Measurements from ENCODE around the gene RPL7L1. TPM values are rescaled to one million over a fixed set of nuclear protein-coding genes. Genes with fewer than 3 reads are reported as not detected.
"Not testable (repeated sequence)": the region's sequence is repeated elsewhere in the genome, so short reads cannot be mapped to it uniquely, and the experiment has no call there.

Gene RPL7L1
- polyA plus RNA-seq (ENCODE audit: insufficient read length in 12 of 12): 100 to 1,000 TPM in 1 of 12 donors, 10 to 100 TPM in 11; 51.3 to 224 (median 80.8) TPM
- long read RNA-seq, donor 1, full-length matches to known transcripts: 14 of 14 reads
- long read RNA-seq, donor 1, partial matches to known transcripts: 0 of 14 reads
- long read RNA-seq, donor 1, other reads (novel, unspliced or antisense): 0 of 14 reads
- long read RNA-seq, donor 2, full-length matches to known transcripts: 32 of 41 reads
- long read RNA-seq, donor 2, partial matches to known transcripts: 9 of 41 reads
- long read RNA-seq, donor 2, other reads (novel, unspliced or antisense): 0 of 41 reads
- long read RNA-seq, donor 3, full-length matches to known transcripts: 8 of 8 reads
- long read RNA-seq, donor 3, partial matches to known transcripts: 0 of 8 reads
- long read RNA-seq, donor 3, other reads (novel, unspliced or antisense): 0 of 8 reads
- long read RNA-seq, donor 4, full-length matches to known transcripts: 10 of 10 reads
- long read RNA-seq, donor 4, partial matches to known transcripts: 0 of 10 reads
- long read RNA-seq, donor 4, other reads (novel, unspliced or antisense): 0 of 10 reads
- long read RNA-seq, donor 5, full-length matches to known transcripts: 19 of 24 reads
- long read RNA-seq, donor 5, partial matches to known transcripts: 5 of 24 reads
- long read RNA-seq, donor 5, other reads (novel, unspliced or antisense): 0 of 24 reads
- long read RNA-seq, donor 6, full-length matches to known transcripts: 9 of 9 reads
- long read RNA-seq, donor 6, partial matches to known transcripts: 0 of 9 reads
- long read RNA-seq, donor 6, other reads (novel, unspliced or antisense): 0 of 9 reads
- long read RNA-seq, donor 7, full-length matches to known transcripts: 9 of 9 reads
- long read RNA-seq, donor 7, partial matches to known transcripts: 0 of 9 reads
- long read RNA-seq, donor 7, other reads (novel, unspliced or antisense): 0 of 9 reads
- long read RNA-seq, donor 8, full-length matches to known transcripts: 20 of 20 reads
- long read RNA-seq, donor 8, partial matches to known transcripts: 0 of 20 reads
- long read RNA-seq, donor 8, other reads (novel, unspliced or antisense): 0 of 20 reads
- long read RNA-seq, donor 9, full-length matches to known transcripts: 11 of 11 reads
- long read RNA-seq, donor 9, partial matches to known transcripts: 0 of 11 reads
- long read RNA-seq, donor 9, other reads (novel, unspliced or antisense): 0 of 11 reads
- long read RNA-seq, donor 10, full-length matches to known transcripts: 14 of 74 reads
- long read RNA-seq, donor 10, partial matches to known transcripts: 60 of 74 reads
- long read RNA-seq, donor 10, other reads (novel, unspliced or antisense): 0 of 74 reads
- long read RNA-seq, donor 11, full-length matches to known transcripts: 23 of 23 reads
- long read RNA-seq, donor 11, partial matches to known transcripts: 0 of 23 reads
- long read RNA-seq, donor 11, other reads (novel, unspliced or antisense): 0 of 23 reads

DNA sequence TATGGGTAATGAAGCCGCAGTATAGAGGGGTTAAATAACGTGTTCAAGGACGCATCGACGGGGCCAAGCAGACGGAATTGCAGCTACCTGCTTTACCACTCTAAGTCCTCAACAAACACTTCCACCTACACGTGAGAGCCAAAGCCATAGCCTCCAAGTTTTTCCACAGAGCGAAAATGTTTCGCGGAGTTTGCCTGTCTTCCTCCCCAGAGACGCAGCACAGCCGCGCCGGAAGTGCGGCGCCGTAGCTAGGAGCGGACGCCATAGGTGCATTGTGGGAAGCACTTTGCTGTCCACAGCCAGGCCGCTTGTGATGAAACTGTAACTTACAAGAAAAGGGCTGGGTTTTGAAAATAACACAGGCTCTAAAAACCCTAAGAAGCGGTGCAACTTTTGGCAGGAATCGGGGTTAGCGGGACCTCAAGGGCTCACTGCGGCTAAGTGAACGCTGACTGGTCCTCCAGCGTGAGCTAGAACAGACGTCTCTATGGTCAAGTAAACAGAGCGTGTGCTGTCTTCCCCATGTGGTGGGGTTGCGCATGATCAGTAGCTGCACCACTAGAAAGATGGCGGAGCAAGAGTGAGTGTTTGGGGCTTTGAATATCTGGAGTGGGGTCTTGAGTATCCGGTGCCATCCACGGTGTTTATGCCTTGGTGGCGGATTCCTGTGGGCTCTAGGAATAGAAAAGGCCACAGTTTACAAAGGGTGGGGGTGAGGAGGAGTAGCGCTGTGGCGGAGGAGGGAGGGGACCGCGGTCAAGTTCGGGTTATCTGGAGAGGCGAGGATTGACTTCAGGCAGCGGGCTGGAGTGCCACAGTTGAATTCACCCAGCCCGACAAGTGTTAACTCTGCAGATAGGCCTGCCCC is at the start of gene RPL7L1:
Gene RPL7L1 (plus strand): TSS at position 245 of the 868 bp plus-strand sequence. CDS start 295 bp downstream, at position 540.
- DNase-seq: peak; percentile 91

DNA sequence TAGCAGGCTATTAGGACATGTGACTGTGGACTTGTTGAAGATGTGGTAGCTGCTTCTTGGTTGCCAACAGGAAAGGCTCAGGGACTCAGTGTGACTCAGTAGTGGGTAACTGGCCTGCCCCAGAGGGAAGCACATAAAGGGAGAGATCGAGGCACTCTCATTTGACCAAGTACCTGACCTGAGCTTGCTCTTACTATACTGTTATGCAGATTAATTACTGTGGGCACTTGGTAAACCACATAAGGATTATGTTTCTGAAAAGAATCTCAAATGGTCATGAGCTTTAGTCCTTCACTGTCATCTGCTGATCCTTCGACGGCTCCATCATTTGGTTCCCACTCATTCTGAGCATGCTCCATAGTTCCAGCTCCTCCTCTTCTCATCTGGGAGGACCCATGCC is 48.2 kb upstream of the RPL7L1 start:
- DNase-seq: no peak

DNA sequence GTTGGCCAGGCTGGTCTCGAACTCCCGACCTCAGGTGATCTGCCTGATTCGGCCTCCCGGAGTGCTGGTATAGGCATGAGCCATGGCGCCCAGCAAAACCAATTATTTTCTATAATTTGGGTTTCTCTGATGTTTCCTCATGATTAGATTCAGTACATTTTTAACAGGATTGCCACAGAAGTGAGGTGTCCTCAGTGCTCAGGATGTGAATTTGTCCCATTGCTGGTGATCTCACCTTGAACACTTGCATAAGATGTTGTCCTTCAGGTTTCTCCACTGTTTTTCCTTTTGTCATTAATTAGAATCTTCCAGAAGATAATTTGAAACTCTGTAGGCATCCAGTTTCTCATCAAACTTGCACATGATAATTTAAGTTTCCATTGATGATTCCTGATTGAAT is 45.4 kb upstream of the RPL7L1 start:
- DNase-seq: no peak

DNA sequence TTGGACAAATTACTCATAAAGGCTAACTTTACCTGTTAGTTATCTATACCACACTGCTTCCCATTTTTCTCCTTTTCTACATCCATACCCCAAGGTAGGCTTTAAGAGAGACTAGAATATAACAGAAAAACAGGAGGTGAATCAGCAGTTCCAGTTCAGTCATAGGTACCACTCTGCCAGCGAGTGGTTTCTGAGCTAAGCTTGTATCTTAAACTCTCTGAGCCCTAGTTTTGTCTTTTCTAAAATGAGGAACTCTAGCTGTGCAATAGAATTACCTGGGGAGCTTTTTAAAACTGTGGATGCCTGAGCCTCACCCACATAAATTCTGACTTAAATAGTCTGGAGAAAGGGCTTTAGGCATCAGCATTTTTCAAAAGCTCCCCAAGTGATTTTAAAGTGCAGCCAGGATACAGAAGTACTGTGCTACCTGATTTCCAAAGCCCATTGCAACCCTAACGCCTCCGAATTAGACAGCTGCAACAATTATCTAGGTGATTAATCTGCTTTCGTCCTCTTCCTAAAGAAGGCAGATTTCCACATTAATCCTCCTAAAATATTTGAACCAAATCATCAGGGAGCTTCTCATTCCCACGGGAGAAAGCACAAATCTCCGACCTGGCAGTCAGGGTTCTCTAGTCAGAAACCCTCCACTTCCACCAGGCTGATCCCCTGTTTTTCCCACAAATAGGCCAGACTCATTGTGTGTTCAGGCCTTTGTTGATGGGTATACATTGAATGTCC is 37.4 kb upstream of the RPL7L1 start:
- DNase-seq: no peak

DNA sequence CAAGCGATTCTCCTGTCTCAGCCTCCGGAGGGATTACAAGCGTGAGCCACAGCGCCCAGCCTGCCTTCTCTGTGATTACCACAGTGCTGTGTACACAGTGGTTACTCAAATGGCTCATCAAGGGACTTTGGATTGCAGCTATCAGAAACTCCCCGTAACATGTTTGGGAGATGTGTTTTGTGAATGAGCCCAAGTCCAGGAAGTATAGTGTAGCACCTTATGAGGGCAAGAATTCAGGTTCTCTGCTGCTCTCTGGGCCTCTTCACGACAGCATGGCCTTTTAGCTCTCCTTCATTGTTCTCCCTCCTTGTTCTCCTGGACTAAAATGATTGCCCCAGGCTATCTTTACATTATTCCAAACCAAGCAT is 34.1 kb upstream of the RPL7L1 start:
- DNase-seq: no peak

DNA sequence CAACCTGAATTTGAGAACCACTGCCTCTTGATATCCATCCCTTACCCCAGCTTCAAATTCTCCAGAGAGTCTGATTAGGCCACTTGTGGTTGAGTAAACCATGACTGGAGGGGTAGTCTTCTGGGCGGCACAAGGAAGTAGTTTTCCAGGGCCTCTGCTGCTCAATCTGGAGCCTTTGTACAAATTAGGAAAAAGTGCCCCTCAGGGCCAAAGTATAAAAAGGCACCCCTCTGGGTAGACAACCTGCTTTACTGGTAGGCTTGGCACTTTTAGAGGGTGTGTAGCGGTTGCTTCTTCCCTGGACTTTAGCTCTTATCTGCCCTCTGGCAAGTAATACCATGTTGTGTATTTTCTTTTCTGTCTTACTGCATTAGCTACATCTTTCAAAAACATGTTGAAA is 32.9 kb upstream of the RPL7L1 start:
- DNase-seq: no peak

DNA sequence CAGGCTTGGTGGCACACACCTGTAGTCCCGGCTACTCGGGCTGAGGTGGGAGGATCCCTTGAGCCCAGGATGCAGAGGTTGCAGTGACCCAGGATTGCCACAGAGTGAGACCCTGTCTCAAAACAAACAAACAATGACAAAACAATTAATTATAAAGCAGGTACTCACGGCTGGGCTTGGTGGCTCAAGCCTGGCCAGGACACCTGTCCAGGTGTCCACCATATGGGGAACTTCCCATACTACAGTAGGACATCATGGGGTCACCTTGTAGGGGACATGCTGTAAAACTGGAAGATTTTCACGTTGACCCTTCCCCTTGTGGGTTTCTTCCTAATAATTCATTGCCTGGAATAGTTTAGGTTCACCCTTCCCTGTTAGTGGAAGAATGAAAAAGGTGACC is 30.7 kb upstream of the RPL7L1 start:
- no peak for DNase-seq

DNA sequence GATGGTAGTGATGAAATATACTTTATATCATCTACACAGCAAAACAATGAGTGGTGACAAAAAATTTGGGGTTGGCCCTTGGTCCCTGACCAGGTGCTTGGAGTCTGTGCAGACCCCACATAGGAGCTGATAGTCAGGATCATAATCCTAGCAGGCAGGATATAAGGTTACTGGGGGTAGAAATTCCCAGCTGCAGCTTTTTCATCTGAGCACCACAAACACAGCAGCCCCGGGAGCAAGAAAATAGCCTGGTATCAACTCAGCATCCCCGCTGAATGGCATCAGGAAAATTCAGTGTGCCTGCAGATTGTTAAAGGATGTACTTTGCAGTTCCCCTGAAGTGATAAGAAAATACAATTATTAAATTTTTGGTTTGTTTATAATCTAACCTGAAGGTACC is 27.8 kb upstream of the RPL7L1 start:
- no peak for DNase-seq

DNA sequence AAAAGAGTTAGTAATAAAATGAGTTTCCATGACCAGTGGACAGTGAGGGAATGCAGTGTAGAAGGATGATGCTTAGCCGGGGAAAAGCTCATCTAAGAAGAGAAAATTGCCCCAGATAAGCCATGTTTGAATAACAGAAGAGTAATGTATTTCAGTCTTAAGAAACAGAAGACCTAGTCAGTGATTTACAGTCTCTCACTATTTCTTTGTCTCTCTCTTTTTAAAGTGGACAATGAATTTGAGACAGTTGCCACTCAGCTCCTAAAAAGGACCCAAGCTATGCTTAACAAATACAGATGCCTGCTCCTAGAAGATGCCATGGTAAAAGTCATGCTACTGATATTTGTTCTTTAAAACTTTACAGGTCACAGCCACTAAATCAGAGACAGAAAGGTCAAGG is 19.4 kb upstream of the RPL7L1 start:
- no peak for DNase-seq

DNA sequence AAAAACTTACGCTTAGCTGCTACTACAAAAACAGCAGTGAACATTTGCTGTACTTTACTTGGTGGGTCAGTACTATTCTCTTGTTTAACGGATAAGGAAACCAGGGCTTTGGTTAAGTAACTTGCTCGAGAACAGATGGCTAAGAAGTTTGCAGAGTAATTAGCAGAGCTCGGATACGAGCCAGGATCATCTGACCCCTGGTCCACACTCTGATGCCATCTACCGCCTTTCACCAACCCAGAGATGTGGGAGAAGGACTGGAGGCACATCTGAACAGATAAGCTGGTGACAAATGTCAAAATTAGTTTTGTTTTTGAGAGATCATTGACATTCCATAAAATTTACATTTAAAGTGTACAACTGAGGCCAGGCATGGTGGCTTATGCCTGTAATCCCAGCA is 18.9 kb upstream of the RPL7L1 start:
- no peak for DNase-seq

DNA sequence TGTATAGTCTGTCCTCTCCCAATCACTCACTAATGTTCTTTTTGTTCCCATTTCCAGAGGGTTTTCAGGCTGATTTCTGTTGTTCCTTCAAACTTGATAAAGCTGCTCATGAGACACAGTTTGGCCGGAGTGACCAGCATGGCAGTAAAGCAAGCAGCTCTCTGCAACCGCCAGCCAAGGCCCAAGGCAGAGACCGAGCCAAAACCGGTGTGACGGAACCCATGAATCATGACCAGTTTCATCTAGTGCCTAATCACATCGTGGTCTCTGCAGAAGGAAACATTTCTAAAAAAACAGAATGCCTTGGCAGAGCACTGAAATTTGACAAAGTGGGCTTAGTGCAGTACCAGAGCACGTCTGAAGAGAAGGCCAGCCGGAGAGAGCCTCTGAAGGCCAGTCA is 14.8 kb upstream of the RPL7L1 start:
- no peak for DNase-seq

DNA sequence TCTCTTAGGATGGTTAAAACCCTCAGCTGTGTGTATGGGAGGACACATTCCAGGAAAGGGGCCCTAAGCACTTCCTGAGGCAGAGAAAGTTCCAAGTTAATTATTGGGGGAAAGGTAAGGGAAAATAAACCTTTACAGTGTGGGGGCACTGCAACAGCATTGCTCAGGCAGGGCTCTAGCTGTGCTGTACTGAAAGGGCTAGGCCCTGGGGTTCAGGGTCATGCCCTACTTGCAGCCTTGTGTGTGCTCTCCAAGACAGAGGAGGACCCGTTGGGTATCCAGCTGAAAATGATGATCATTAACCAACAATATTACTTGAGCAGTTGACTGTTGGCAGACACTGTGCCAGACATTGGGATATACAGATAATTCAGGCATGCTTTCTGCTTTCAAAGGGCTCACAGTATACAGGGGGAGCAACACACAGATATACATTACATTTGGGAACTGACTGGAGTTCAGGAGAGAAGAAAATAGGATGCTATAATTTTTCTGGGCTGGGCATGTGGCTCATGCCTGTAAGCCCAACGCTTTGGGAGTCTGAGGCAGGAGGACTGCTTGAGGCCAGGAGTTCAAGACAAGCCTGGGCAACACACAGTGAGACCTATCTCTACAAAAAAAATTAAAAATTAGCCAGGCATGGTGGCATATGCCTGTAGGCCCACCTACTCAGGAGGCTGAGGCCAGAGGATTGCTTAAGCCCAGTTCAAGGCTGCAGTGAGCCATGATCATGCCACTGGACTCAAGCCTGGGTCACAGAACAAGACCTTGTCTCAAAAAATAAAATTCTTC is 9.1 kb upstream of the RPL7L1 start:
- DNase-seq: no peak

DNA sequence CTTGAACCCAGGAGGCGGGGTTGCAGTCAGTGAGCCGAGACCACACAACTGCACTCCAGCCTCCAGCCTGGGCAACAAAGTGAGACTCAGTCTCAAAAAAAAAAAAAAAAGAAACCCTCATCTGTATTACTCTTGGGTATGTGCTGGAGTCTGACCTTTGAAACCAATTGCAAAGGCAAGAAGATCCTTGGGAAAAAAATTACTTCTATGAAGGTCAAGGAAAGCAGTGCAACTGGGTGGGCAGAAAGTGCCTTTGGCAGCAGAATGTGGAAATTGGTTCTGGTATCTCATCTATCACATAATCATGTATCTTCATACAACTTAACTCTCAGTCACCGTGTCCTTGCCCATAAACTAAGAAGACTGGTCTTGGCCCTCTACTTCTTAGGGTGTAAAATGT is 7.7 kb upstream of the RPL7L1 start:
- DNase-seq: no peak

DNA sequence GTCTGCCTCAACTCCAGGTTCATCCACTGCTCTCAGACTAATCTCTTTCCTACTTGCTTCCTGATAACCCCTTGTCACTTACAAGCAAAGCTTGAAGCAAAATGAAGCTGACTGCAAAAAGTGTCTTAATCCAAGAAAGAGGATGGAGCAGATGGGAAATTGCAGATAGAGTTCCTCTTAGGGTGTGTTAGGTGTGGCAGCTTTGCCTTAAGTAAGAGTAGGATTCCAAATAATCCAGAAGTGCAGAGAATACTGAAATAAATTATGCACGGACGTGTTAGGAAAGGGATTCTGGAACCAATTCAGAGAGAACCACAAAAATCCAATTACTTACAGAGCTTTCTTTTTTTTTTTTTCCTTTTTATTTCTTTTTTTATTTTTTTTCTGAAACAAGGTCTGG is 6.1 kb upstream of the RPL7L1 start:
- no peak for DNase-seq

DNA sequence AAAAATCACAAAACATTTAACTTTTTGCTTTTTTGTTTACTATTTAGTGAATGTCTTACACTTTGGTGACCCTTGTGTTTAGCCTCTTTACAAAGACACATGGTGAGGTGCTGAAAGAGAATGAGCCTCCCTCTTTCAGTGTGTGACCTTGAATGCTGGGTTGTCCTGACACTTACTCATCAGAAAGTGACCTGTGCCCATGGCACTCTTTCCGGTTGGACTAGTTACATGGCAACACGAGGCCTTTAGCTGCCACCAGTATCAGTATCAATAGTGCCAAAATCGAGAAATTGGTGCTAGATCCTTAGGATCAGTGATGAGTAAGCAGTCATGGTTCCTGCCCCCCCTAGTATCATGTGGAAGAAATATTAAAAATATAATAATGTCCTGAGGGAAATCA is 1.7 kb upstream of the RPL7L1 start:
- no peak for DNase-seq

DNA sequence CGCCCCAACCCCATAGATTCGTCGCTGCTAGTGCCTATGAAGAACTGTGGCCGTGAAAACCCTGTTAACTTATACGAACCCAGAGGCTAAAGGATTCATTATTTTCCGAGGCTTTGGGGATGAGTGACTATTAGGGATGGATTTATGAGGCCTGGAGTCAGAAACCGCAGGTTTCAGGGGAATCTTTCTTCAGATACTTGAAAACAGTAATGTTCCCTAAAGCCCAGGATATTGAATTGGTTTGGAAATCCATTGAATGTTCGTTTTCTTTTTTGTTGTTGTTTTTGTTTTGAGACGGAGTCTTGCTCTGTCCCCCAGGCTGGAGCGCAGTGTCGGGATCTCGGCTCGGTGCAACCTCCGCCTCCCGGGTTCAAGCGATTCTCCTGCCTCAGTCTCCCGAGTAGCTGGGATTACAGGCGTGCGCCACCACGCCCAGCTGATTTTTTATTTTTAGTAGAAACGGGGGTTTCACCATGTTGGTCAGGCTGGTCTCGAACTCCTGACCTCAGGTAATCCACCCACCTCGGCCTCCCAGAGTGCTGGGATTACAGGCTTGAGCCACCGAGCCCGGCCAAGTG is 913 bp downstream of the RPL7L1 start:
- not testable (repeated sequence) for DNase-seq

DNA sequence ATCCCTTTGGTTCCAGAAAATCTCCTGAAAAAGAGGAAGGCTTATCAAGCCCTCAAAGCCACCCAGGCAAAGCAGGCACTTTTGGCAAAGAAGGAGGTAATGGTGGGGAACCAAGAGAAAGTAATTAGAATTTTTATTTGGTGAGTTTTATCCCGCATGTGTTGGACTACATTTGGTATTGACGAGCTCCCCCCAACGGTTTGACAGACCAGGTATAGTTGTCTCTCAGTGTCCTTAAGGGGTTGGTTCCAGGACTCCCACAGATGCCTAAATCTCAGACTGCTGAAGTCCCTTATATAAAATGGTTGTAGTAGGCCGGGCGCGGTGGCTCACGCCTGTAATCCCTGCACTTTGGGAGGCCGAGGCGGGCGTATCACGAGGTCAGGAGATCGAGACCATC is 1.5 kb downstream of the RPL7L1 start:
- DNase-seq: not testable (repeated sequence)

DNA sequence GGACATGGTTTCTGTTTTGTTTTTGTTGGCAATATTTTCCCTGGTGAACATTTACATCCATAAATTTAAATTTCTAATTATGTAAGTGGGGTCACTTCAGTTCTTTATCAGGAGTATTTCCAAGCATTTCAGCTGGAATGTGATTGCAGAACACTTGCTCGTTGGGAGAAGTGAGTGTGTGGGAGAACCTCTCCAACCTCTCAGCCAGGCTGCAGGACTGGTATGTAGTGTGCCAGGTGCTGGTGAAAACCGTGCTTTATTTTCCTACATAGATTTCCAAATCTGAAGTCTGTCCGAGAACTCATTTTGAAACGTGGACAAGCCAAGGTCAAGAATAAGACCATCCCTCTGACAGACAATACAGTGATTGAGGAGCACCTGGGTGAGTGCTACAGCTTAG is 6.3 kb downstream of the RPL7L1 start:
- DNase-seq: no peak

DNA sequence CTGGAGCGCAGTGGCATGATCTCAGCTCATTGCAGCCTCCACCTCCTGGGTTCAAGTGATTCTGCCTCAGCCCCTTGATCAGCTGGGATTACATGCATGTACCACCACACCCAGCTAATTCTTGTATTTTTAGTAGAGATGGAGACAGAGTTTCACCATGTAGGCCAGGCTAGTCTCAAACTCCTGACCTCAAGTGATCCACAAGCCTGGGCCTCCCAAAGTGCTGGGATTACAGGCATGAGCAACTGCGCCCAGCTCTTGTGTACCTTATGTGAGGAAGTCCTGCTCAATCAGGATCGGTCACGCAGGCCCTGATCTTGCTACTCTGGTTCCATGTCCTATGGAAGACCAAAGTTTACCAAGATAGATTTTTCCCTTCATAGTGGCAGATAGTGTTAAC is 8.8 kb downstream of the RPL7L1 start:
- DNase-seq: not testable (repeated sequence)
